HG03439 (cell line): ENCODE measurements around the gene MIPOL1.
"Not testable (repeated sequence)": the region's sequence is repeated elsewhere in the genome, so short reads cannot be mapped to it uniquely, and the experiment has no call there.

Source experiments
- ATAC-seq: cut with Tn5 transposase; IDR thresholded peaks from one replicate; pipeline ENCODE4 v1.9.1; 2021; ENCODE audit warnings: mild to moderate bottlenecking, moderate library complexity; ENCODE audit not compliant: unreplicated experiment

The MIPOL1 gene

GRCh38 chr14:37186865-37187264, 10.9 kb upstream of the MIPOL1 start:
- no peak for ATAC-seq

- no peak for ATAC-seq
Measured at GRCh38 chr14:37187294-37187693, 10.4 kb upstream of the MIPOL1 start.

GRCh38 chr14:37187840-37188577, 9.7 kb upstream of the MIPOL1 start:
- ATAC-seq, result not testable (repeated sequence)

- ATAC-seq, result not testable (repeated sequence)
Measured at GRCh38 chr14:37189733-37190132, 8.0 kb upstream of the MIPOL1 start.

- no peak for ATAC-seq
Measured at GRCh38 chr14:37194698-37195097, 3.0 kb upstream of the MIPOL1 start.

- no peak for ATAC-seq
Measured at GRCh38 chr14:37195327-37195726, 2.4 kb upstream of the MIPOL1 start.

- no peak for ATAC-seq
Measured at GRCh38 chr14:37196604-37197420, 925 bp upstream of the MIPOL1 start.

- ATAC-seq, result no peak
Measured at GRCh38 chr14:37198273-37198598, 499 bp downstream of the MIPOL1 start.

GRCh38 chr14:37198907-37199306, 1.2 kb downstream of the MIPOL1 start:
- ATAC-seq, result no peak

GRCh38 chr14:37201724-37202123, 4.0 kb downstream of the MIPOL1 start:
- ATAC-seq, result no peak

- no peak for ATAC-seq
Measured at GRCh38 chr14:37202265-37202664, 4.5 kb downstream of the MIPOL1 start.

- no peak for ATAC-seq
Measured at GRCh38 chr14:37202812-37203211, 5.1 kb downstream of the MIPOL1 start.

GRCh38 chr14:37203423-37203822, 5.7 kb downstream of the MIPOL1 start:
- no peak for ATAC-seq

- ATAC-seq, result not testable (repeated sequence)
Measured at GRCh38 chr14:37205623-37206605, 8.2 kb downstream of the MIPOL1 start.

- not testable (repeated sequence) for ATAC-seq
Measured at GRCh38 chr14:37209617-37210016, 11.9 kb downstream of the MIPOL1 start.

GRCh38 chr14:37210448-37210847, 12.7 kb downstream of the MIPOL1 start:
- no peak for ATAC-seq

GRCh38 chr14:37213016-37213415, 15.3 kb downstream of the MIPOL1 start:
- no peak for ATAC-seq

GRCh38 chr14:37215345-37215744, 17.6 kb downstream of the MIPOL1 start:
- ATAC-seq, result no peak

- ATAC-seq, result no peak
Measured at GRCh38 chr14:37221073-37221472, 23.3 kb downstream of the MIPOL1 start.

- no peak for ATAC-seq
Measured at GRCh38 chr14:37223947-37224474, 26.3 kb downstream of the MIPOL1 start.

GRCh38 chr14:37225668-37226067, 27.9 kb downstream of the MIPOL1 start:
- not testable (repeated sequence) for ATAC-seq
